Renal pelvis (tissue), 4 donors: ENCODE results near the gene NIBAN1. TPM values are rescaled to one million over a fixed set of nuclear protein-coding genes. Genes with fewer than 3 reads are reported as not detected.
"Not testable (repeated sequence)": the region's sequence is repeated elsewhere in the genome, so short reads cannot be mapped to it uniquely, and the experiment has no call there.

ENCODE experiments used
- DNase-seq: peaks from one replicate; pipeline ENCODE4 v3.0.0-alpha.2; 2013
- polyA plus RNA-seq, 3 donors: library from polyadenylated mRNA; unstranded; fragments of 120-200 nt; gene quantifications; one replicate each; pipeline ENCODE4 v1.2.1, GENCODE V29; 2013; ENCODE audit not compliant: insufficient read length in 3 of 3

The NIBAN1 gene
- polyA plus RNA-seq, 3 donors, result 2.5 to 3.4 (median 2.9) TPM

DNA sequence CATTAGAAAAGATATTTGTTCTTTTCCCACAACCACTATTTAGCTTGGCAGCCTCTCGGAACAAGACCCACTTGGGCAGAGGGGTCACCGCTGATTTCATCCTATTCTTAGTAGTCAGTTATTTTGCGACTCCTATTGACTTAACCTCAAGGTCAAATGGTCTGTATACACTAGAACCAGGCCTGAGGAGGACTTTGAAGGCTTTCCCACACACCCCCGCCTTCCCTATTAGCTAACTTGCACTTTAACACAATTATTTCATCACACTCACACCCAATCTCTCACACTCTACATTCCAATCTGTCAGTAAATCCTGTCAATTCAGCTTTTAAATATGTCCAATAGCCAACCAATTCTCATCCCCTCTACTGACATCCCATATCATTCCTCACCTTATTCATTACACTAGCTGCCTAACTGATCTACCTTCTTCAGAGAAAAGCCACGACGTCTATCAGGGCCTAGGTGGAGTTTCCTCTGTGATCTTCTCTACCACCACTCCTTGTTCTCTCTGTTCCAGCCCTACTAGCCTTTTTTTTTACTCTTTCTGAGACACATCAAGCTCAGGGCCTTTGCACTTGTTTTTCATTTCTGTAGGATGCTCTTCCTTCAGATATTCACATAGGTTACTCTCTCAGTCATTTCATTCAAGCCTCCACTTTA, 1.0 kb upstream of the NIBAN1 start:
- DNase-seq, result no peak

DNA sequence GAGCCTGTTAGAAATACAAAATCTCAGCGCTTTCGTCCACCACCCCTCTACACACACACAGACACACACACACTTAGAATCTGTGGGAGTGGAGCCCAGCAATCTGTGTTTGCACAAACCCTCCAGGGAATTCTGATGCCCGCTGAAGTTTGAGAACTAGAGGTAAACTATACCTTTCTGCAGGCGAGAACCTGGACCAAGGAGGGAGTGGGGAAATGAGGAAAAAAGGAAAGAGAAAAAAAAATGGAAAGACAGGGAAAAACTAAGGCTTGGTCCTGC, 468 bp upstream of the NIBAN1 start:
- DNase-seq, result no peak

DNA sequence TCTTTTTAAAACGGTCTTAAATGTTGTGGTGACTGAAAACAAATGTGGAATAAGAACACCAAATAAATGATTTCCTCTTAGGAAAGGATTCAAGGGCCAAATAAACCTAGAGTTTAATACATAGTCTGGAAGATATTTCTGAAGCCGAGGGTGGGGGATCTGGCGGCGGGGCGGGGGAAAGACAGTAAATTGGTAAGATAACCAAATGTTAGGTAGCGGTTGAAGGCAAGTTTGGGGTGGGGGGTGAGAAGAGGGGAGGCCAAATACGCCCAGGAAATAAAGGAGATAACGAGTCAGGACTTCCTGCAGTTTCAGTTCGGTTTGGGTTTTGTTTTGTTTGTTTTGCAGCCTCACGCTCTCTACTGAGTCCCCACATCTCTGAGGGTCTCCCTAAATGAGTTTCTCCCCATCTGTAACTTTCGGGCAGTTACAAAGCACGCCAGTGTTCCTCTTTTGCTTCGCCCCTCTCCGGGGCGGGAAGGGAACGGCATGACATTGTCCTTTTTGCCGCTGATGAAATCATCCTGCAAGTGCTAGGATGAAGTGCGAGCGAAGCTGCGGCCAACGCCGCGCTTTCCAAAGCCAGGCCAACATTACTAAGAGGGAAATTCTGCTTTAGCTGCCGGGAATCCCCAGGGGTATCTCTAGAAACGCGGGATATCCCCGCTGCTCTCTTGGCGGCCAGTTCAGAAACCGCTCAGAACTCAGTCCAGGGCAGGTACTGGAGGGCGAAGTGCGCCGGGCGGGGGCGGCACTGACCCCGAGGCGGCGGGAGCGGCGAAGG, 844 bp downstream of the NIBAN1 start:
- DNase-seq, result no peak

DNA sequence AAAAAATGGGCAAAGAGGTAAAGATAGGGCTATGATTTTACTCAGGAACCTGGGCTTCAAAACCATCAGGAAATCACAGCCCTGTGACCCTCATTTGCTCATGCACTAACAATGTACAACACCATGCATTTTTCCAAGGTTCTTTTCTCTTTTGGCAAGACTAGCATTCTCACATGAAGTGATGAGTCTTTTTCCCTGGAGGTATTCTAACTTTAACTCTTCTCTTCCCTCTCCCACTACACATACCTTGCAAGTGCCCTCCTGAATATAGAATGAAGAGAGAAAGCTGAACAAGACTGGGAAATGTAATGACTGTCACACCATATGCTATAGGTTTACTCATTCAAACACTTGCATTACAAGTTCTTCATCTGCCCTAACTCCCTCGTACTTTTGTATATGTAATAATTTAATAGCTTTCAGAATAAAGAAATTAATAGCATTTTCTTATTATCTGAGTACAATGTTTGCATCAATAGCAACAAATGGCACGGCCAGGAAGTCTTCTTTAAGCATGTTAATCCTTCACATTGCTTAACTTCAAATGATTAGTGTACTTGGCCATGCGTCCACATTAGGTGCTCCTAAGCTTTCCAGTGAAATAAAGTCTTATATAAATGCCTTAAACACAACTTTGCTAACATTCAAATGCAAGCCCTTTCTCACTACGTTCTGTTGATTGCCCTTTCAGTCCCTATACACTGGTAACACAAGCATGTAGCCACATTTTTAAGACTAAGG, 1.8 kb downstream of the NIBAN1 start:
- DNase-seq, result no peak

DNA sequence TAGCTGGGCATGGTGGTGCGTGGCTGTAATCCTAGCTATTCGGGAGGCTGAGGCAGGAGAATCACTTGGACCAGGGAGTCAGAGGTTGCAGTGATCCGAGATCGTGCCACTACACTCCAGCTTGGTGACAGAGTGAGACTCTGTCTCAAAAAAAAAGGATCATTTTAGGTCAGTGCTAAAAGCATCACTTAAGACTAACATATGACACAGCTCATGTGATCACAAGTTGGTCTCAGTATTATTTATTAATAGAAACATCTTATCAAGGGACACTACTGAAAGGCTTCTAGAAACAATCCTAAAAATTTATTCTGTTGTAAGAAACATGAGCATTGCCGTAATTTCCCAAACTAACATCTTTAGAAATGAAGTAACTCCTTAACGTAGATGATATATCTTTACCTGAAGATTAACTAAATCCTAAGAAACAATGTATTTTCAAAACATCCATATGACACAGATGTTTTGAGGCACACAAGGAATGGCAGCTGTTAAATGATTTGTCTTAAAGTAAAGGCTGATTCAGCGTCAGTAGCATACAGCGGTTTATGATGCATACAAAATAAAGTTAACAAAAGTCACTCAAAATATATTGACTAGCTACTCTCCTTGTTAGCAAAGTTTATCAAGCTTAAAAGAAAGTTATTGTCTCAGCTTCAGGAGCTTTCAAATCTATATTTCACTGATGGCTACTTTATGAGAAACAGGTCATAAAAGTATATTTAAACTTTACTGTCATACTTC, 2.6 kb downstream of the NIBAN1 start:
- no peak for DNase-seq

DNA sequence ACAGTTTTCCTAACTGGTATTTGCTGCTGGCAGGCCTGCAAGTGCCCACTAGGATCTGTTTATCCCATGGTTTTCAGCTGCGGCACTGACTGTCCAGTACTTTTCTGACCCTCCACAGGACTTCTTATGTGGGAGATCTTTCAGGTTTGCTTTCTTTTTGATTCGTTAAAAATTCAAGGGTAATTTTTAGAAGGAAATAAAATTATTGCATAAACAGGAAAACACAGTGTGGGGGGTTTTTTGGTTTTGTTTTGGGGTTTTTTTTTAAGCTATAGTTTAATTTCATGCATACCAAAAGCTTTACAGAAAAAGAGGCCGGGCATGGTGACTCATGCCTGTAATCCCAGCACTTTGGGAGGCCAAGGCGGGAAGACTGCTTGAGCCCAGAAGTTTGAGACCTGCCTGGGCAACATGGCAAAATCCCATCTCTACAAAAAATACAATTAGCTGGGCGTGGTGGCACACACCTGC, 3.6 kb downstream of the NIBAN1 start:
- no peak for DNase-seq

DNA sequence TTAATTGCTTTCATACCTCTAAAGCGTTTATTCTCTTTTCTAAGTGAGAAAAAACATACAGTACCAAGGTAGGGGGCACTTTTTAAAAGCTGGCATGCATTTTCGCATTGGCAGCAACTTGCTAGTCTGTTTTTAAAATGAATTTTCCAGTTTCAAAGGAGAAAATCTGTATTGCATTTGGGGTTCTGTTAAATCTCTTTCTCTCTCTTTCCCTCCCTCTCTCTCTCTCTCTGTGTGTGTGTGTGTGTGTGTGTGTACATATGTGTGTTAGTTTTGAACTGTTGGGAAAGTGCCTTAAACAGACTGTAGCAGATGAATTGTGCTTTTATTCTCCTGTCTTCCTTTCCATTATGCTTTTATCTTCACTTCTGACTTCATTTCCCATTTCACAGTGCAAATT, 7.3 kb downstream of the NIBAN1 start:
- no peak for DNase-seq

DNA sequence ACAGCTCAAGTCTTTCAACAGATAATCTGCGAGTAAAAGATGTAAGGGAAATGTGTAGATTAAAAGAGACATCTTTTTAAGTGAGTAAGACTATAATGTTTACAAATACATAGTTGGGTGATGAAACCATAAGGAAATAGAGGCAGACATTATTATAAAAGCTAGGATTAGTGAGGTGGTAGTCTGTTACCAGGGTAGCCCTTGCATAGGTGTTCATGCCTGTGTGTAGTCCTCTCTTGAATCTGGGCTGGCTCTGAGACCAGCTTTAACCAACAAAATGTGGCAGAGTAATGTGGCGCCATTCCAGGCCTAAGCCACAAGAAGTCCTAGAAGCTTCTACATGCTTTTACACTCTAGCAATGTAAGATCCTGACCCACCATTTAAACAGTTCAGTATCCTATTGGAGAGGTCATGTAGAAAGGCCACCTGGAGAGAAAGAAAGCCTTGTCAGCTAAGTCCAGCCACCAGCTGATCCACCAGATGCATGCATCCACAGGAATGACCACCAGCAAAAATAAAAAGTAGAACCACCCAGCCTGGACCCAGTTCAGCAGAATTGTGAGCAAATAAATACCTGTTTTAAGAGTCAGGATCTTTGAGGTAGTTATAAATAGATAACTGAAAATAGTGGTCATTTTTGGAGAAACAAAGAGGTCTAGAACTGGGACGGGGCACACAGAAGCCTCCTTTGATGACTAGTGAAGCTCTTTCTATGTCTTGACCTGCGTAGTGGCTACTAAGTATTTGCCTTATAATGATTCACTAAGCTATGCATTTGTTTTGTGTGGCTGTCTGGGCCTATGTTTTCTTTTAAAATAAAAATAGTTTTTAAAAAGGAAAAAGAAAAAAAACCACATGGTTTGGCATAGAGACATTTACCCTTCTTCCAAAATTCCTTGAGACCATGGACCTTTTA, 8.1 kb downstream of the NIBAN1 start:
- no peak for DNase-seq

DNA sequence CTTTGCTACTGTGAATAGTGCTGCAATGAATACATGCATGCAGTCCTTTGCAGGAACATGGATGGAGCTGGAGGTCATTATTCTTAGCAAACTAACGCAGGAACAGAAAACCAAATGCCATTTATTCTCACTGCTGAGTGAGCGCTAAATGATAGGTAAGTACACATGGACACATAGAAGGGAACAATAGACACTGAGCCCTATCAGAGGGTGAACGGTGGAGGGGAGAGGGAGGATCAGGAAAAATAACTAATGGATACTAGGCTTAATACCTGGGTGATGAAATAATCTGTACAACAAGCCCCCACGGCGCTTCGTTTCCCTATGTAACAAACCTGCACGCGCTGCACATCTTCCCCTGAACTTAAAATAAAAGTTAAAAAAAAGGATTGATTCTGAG, 8.9 kb downstream of the NIBAN1 start:
- DNase-seq, result no peak

DNA sequence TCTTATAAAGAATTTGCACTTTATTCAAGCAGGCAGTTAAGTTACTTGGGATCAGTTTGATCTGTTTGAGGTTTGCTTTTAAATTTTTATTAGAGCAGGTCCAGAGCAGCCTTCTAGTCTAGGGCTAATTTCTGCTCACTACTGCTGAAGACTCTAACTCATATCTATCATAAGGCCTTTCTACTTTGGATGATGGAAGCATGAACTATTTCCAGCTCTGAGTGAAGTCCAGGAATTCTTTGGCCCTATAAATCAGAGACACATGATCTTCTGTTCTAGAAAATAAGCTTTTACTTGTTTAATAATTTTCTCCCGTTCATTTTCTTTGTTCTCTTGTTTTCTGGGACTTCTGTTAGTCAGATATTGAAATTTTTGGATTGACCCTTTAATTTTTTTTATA, 14.7 kb downstream of the NIBAN1 start:
- DNase-seq, result no peak

DNA sequence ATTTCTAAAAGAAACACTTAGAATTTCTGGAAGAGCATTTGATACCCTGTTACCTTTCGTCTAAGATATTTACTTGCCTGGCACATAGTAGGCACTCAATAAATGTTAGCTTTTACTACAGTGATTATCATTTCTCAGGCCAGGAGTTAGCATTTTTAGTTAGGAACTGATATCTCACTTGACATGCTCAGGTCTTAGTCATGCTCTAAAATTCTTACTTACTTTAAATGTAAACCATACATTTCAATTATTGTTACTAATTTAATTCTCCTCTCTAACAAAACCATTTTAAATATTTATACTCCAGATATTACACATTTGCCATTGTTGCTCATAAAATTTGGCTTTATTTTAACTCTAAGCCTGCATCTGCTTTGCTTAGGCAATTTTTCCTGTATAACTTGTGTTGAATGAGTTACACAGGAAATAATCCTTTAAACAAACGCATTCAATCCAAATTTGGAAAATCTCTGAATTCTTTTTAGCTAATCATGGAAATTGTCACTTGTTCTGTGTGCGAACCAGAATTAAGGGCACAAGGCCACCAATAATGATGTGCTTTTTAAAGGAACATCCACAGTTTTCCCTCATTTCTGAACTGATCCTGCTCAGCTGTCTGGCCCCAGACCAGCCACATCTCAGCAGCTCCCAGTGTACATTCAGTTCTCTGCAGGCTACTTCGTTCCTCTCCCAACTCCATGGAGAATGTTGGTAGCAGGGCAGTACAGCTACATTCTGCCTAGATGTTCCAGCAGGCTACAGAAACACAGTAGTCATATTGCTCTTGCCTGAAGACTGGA, 15.6 kb downstream of the NIBAN1 start:
- no peak for DNase-seq

DNA sequence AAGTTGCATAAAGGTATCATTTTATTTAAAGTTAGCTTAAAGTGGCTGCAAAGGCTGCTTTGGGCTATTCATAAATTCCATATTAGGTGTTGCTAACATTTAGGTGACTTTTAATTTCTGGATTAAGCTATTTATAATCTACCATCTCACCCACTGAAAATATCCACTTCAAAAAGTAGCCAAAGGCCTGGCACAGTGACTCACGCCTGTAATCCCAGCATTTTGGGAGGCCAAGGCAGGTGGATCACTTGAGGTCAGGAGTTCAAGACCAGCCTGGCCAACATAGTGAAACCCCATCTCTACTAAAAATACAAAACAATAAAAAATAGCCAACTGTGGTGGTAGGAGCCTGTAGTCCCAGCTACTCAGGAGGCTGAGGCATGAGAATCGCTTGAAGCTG, 16.4 kb downstream of the NIBAN1 start:
- not testable (repeated sequence) for DNase-seq

DNA sequence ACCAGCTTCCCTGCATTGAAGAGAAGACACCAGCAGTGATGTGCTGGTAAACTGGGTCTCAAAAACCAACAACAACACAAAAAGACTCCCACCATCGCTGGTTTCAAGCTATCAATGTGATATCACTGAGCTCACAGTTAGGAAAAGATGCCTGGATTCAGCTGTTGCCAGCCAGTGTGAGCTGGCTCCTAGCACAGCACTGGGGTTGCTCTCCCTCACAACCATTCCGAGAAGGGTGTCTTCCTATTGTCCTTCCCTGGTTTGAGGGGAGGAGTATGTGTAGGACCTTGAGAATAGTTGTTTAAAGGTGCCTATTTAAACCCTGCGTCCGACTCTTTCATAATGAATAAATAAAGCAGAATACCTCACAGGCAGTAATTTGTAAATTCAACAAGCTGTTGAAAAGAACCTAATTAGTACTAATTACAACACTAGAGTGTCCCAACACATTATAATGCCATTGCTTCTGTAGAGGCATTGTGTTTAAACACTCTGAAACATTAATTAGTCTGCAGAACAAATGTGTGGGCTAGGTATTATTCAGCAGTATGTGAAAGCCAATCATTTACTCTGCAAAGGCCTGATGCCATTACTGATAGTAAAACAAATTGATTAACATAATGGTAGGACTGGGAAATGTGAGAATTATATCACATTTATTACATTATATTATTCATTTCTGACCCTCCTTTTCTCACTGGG, 17.2 kb downstream of the NIBAN1 start:
- no peak for DNase-seq

DNA sequence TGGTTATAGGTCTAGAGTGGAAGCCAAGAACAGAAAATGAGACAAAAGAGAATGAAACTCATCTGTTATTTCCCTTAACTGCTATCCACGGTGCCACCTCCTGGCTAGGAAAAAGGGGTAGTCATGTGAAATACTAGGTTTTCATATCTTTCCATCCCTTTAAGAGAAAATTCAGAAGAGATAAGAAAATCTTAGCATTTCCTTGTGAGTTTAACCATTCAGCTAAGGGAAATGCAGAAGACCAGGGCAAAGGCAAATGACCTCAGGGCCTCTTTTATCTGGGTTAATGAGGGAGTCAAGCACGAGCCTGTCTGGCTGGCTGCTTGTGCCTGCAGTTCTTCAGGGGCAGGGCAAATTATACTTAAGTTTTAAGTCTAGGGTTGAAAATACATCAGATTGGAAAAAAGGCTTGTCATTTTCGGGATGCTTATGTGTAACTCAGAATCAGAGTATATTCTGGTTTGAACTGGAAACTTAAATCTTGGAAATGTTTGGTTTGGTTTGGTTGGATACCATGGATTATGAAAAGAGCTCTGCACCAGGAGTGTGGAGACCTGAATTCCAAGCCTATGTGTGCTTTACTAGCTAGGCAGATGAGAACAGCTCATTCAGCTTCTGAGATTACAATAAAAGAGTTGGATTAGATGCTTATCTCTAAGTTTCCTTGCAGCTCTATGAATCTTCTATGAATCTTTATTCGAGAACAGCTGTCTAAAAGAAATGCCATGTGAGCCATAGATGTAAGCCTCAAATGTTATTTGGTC, 19.9 kb downstream of the NIBAN1 start:
- DNase-seq, result no peak

DNA sequence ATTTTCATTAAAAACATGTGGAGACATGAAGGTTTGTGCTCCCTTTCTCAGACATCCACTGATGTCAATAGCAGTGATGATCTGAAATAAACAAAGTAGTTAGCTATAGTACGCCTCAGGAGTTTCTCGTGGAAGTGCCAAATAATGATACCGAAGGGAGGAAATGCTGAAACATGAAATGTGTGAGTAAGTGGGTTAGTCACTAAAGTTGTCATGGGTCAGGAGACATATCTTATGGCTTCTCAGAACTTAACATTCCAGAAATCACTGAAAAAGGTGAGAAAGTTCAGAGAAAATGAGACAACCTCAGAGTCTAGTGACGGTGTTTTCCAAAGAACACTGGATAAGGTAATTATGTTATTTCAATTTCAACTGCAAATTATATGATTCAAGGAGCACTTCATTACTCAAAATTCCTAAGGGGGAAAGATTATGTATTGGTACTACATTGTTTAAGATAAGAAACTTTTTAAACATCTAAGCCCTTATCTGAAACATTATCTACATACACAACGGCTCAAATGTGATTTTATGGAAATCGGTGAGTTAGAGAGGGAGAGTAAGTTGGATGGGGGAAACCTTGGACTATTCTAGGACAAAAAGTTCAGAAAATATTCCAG, 20.6 kb downstream of the NIBAN1 start:
- no peak for DNase-seq

DNA sequence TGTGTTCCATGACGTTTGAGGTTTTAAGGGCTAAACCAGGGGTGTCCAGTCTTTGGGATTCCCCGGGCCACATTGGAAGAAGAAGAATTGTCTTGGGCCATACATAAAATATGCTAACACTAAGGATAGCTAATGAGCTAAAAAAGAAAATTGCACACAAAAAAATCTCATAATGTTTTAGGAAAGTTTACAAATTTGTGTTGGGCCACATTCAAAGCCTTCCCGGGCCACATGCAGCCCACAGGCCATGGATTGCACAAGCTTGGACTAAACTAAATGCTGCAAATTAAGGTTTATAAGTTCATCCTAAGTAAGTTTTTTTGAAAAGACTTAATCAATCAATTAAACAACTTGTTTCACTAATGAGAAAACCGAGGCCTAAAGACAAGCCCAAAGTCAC, 21.9 kb downstream of the NIBAN1 start:
- no peak for DNase-seq

DNA sequence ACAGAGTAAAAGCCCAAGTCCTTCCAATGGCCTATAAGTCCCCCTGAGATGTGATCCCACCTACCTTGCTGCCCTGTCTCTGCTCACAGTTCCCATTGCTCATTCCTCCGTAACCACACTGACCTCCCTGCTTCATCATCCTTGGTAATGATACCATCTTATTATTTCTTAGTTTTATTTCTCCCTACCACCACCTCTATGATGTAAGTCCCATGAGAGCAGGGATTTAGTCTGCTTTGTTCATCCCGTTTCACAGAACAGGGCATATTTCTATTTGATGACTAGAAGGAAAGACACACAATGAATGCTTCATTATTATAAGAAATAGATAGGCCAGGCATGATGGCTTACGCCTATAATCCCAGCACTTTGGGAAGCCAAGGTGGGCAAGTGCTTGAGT, 22.5 kb downstream of the NIBAN1 start:
- no peak for DNase-seq

DNA sequence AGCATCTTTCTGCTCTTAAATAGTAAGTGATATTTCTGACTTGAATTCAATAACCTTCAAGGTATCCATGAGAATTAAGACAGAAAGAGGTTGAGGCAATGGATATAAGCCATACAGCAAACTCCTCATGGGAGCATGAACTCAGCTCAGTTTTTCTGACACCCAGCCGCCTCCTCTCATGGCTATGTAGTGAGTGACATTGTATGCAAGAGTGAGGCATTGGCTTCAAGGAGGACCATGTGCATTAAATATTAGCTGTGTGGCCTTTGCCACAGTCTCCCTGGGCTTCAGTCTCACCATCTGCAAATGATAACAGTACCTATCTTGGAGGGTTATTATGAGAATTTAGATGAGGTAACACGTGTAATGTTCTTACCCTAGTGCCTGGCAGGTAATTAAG, 23.4 kb downstream of the NIBAN1 start:
- no peak for DNase-seq

DNA sequence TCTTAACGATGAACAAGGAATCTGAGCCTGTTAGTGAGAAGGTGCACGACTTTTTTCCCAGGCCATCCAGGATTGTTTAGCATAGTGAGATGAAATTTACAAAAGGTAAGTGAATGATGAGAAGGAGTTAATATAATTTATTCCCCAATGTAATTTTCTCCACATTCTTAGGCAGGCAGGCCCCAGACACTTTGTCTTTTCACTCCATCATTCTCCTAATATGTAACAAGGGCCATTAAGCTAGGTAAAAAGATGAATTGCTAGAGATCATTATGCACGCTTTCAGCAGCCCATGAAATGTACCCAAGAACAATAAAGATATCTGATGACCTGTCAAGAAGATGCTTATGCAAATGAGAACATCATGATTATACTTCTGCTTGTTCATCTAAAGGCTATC, 24.1 kb downstream of the NIBAN1 start:
- DNase-seq, result no peak
